ENCODE results near the gene GCN1. TPM values are rescaled to one million over a fixed set of nuclear protein-coding genes. Genes with fewer than 3 reads are reported as not detected.

GCN1 gene
- total RNA-seq, 4 donors from 2014 or later = 36.4 to 56.7 (median 41.6) TPM

- no peak for TF ChIP-seq CTCF (IDR thresholded peaks at IDR 0.05; ENCODE audit: low read depth)
Observed at GRCh38 chr12:120227233-120228040, 32.9 kb upstream of the GCN1 start.

- no peak for TF ChIP-seq CTCF (IDR thresholded peaks at IDR 0.05; ENCODE audit: low read depth)
Observed at GRCh38 chr12:120225852-120226640, 31.5 kb upstream of the GCN1 start.

- TF ChIP-seq CTCF (IDR thresholded peaks at IDR 0.05; ENCODE audit: low read depth) = no peak
Observed at GRCh38 chr12:120225200-120225558, 30.7 kb upstream of the GCN1 start.

GRCh38 chr12:120224304-120225199 is 30.0 kb upstream of the GCN1 start:
- TF ChIP-seq CTCF (IDR thresholded peaks at IDR 0.05; ENCODE audit: low read depth) = no peak

- no peak for TF ChIP-seq CTCF (IDR thresholded peaks at IDR 0.05; ENCODE audit: low read depth)
Observed at GRCh38 chr12:120223458-120224303, 29.2 kb upstream of the GCN1 start.

GRCh38 chr12:120222288-120222832 is 27.8 kb upstream of the GCN1 start:
- no peak for TF ChIP-seq CTCF (IDR thresholded peaks at IDR 0.05; ENCODE audit: low read depth)

All from subcutaneous adipose tissue (tissue), 4 donors.